Right lobe of liver (tissue), 4 donors: ENCODE data around the gene CSNK1G1.

Experiments used
- POLR2A ChIP-seq: fragments of 450-650 bp; IDR thresholded peaks from one replicate; pipeline ENCODE4 v1.6.1; 2017; ENCODE audit warnings: antibody characterized with exemption, mild to moderate bottlenecking
- TF ChIP-seq, protein P1 (sequence below), 4 donors: fragments of 200-600 bp in 3 of 4; fragments of 450-650 bp in 1 of 4; IDR thresholded peaks; one replicate each; pipeline versions ENCODE4 v1.5.1 to v1.8.0; 2016 to 2022; ENCODE audit warnings: antibody characterized with exemption in 4 of 4, mild to moderate bottlenecking in 2 of 4
- donor health status: DM: no; HTN: no; CAD: no.
- donor health status: DM: no; HTN: no; CAD: no.
- donor health status: DM: no; HTN: yes; CAD: no.

- TF ChIP-seq, protein P1, sequence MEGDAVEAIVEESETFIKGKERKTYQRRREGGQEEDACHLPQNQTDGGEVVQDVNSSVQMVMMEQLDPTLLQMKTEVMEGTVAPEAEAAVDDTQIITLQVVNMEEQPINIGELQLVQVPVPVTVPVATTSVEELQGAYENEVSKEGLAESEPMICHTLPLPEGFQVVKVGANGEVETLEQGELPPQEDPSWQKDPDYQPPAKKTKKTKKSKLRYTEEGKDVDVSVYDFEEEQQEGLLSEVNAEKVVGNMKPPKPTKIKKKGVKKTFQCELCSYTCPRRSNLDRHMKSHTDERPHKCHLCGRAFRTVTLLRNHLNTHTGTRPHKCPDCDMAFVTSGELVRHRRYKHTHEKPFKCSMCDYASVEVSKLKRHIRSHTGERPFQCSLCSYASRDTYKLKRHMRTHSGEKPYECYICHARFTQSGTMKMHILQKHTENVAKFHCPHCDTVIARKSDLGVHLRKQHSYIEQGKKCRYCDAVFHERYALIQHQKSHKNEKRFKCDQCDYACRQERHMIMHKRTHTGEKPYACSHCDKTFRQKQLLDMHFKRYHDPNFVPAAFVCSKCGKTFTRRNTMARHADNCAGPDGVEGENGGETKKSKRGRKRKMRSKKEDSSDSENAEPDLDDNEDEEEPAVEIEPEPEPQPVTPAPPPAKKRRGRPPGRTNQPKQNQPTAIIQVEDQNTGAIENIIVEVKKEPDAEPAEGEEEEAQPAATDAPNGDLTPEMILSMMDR (IDR thresholded peaks at IDR 0.05), result no peak
- no peak for TF ChIP-seq POLR2A
These were observed 163.8 kb downstream of the CSNK1G1 start for GRCh38 chr15:64191971-64192830.
